Kidney (tissue), 14 donors: ENCODE measurements around the gene ADGRV1. TPM values are rescaled to one million over a fixed set of nuclear protein-coding genes. Genes with fewer than 3 reads are reported as not detected.
A peak's percentile ranks its signal among the peaks of the same experiment; 100 is the strongest.

ENCODE experiments used
- DNase-seq, 5 donors: peaks; one replicate each; pipeline ENCODE4 v3.0.0-alpha.2; 2013 to 2020
- FAIRE-seq: peaks from 2 replicates; lab custom pipeline; 2012; peaks lifted over from hg19 to GRCh38; lab: Jason Lieb, UNC
- H3K27ac ChIP-seq, 2 donors: one replicate each; pipeline ENCODE4 v1.7.0; 2013; ENCODE audit warnings: low read depth in 2 of 2, low read length in 2 of 2, inconsistent platforms in 1 of 2
- H3K27me3 ChIP-seq: one replicate; pipeline ENCODE4 v1.7.1; 2013; ENCODE audit warnings: low read length, inconsistent platforms; ENCODE audit not compliant: control insufficient read depth, insufficient read depth
- H3K36me3 ChIP-seq, 3 donors: one replicate each; pipeline versions ENCODE4 v1.7.0 to v1.7.1; 2013; ENCODE audit warnings: low read length in 3 of 3, control low read depth in 1 of 3, inconsistent platforms in 1 of 3; ENCODE audit not compliant: insufficient read depth in 3 of 3, control insufficient read depth in 2 of 3
- H3K4me1 ChIP-seq, 3 donors: one replicate each; pipeline versions ENCODE4 v1.7.0 to v1.7.1; 2013; ENCODE audit warnings: low read length in 3 of 3, inconsistent platforms in 1 of 3, low read depth in 1 of 3; ENCODE audit not compliant: control insufficient read depth in 2 of 3, insufficient read depth in 2 of 3
- H3K4me3 ChIP-seq, 3 donors: one replicate each; pipeline versions ENCODE4 v1.7.0 to v1.8.1; 2013; ENCODE audit warnings: low read length in 3 of 3, control low read depth in 1 of 3, inconsistent platforms in 1 of 3
- H3K9ac ChIP-seq, 3 donors: one replicate each; pipeline versions ENCODE4 v1.7.0 to v1.7.1; 2013; ENCODE audit warnings: low read length in 3 of 3, control low read depth in 1 of 3, inconsistent platforms in 1 of 3
- H3K9me3 ChIP-seq, 3 donors: one replicate each; pipeline versions ENCODE4 v1.7.0 to v1.7.1; 2013; ENCODE audit warnings: low read length in 3 of 3, control low read depth in 1 of 3, inconsistent platforms in 1 of 3; ENCODE audit not compliant: control insufficient read depth in 2 of 3, insufficient read depth in 1 of 3
- intact Hi-C: fragments of 100-400 bp; cut with DNase I; formaldehyde crosslinking; loops from one replicate; pipeline ENCODE4 v1.11.1; 2022
- polyA plus RNA-seq: library from polyadenylated mRNA; stranded (reverse); fragments of 350-450 nt; fragmentation: Illumina TruSeq; extraction: RNeasy Lipid Tissue Mini Kit (QIAGEN cat#74804); gene quantifications from one replicate; pipeline ENCODE4 v1.2.3, GENCODE V29; 2014; ENCODE audit warnings: low read depth, low replicate concordance; ENCODE audit not compliant: insufficient read depth
- total RNA-seq: library from RNA; stranded (reverse); fragmentation: NEBNext Ultra II Directional; extraction: Animal tissue kit (Norgen Biotek cat#: 25700); gene quantifications from one replicate; pipeline ENCODE4 v1.2.1, GENCODE V29; 2021
- TF ChIP-seq, protein P1 (sequence below): IDR thresholded peaks from 3 replicates; pipeline ENCODE4 v1.5.1; 2012; ENCODE audit warnings: mild to moderate bottlenecking, moderate library complexity, borderline replicate concordance; ENCODE audit not compliant: insufficient read depth; ENCODE audit errors: extremely low read depth
- donor health status: control.
- donor health status: control.
- donor health status: control.
- donor health status: control.
- donor health status: control.
- donor health status: DM: yes; HTN: yes; CAD: no.
- donor health status: Normal renal cell carcinoma (clear cell type).

The ADGRV1 gene
- total and polyA plus RNA-seq, 2 donors from 2014 or later, result 7.0 to 7.3 TPM

DNA sequence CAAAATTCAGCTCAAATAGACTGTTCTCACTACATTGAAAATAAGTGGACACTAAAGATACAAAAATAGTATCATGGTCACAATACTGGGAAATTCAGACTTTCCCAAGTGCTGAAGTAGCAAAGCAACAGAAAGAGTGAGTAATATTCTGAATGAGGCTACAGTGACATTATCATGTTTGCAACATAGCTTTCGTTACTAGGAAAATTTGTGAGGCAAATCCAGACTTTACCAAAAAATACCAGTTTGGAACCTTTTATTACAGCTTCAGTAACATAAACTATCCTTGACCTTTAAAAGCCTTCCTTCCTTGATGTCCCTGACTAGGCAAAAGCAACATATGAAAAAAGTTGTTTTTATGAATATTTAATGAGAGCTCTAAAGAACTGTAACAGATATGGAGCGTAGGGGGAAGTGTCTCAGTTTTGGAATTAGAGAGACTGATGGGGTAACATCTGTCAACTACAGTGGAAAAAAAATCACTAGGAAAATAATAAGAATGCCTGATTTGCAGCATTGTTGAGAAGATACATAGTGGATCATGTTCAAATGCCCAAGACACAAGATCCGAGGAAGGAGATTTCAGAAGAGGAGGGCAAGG, 312.9 kb downstream of the ADGRV1 start:
- intact Hi-C loops, result no loop called here
- Histone ChIP-seq H3K27ac (no peak overlapping the region), H3K4me3 (no peak overlapping the region), H3K9ac (no peak overlapping the region), H3K27me3 (no peaks in the 10 kb centered on the region), H3K36me3 (no peaks in the 10 kb centered on the region), H3K4me1 (peaks cover 0 to 21% (median 10%) of the 10 kb centered on the region in 3 donors), H3K9me3 (no peaks in the 10 kb centered on the region)
- TF ChIP-seq, protein P1, sequence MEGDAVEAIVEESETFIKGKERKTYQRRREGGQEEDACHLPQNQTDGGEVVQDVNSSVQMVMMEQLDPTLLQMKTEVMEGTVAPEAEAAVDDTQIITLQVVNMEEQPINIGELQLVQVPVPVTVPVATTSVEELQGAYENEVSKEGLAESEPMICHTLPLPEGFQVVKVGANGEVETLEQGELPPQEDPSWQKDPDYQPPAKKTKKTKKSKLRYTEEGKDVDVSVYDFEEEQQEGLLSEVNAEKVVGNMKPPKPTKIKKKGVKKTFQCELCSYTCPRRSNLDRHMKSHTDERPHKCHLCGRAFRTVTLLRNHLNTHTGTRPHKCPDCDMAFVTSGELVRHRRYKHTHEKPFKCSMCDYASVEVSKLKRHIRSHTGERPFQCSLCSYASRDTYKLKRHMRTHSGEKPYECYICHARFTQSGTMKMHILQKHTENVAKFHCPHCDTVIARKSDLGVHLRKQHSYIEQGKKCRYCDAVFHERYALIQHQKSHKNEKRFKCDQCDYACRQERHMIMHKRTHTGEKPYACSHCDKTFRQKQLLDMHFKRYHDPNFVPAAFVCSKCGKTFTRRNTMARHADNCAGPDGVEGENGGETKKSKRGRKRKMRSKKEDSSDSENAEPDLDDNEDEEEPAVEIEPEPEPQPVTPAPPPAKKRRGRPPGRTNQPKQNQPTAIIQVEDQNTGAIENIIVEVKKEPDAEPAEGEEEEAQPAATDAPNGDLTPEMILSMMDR, result no peak
- FAIRE-seq, result peak; percentile 8
- no peak for DNase-seq

DNA sequence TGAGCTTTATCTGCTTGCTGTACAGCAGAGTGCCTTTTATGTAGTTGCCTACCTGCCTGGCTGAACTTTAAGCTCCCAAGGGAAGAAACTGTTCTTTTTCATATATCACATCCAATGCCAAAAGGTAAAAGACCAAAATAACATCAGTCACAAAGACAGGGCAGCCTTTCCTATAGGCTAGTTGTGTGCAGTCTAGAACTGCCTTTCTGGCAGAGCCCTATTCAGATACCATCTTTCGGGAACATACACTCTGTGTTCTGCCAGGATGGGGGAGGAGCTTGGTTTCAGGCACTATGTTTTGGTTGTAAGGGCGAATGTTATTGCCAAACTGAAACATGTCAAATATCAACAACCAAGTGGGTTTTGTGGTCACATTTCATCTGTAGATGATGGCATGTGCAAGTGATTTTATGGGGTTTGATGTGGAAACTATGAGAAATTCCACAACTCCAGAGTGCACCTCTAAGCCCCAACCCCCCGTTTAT, 314.5 kb downstream of the ADGRV1 start:
- Histone ChIP-seq H3K9me3 (no peaks in the 10 kb centered on the region), H3K9ac (no peak overlapping the region), H3K27ac (no peak overlapping the region), H3K4me3 (no peak overlapping the region), H3K27me3 (no peaks in the 10 kb centered on the region), H3K4me1 (peaks cover 0 to 26% (median 10%) of the 10 kb centered on the region in 3 donors), H3K36me3 (no peaks in the 10 kb centered on the region)
- intact Hi-C loops, result no loop called here
- TF ChIP-seq, protein P1, result no peak
- DNase-seq (no peak), FAIRE-seq (no peak)

DNA sequence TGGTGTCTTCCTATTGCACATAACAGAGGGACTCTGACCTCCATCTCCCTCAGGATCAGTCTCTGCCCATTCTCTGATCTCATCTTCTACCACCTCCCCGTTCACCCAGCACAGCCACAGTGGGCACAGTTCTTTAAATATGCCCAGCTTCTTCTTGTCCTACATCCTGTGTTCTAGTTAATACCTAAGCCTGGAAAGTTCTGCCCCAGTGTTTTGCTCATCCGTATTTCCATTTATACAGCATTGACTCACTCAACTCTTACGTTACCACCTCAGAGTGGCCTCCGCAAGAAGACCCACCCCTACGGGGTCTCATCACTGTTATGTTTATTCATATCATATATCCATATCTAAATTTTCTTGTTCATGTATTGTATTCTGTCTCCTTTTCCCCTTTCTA, 315.5 kb downstream of the ADGRV1 start:
- intact Hi-C loops, result no loop called here
- H3K27ac ChIP-seq, result peak overlapping the region in 1 of 2 donors; percentile 52
- H3K9ac ChIP-seq, result no peak overlapping the region
- H3K4me1 ChIP-seq, result peaks cover 0 to 34% (median 14%) of the 10 kb centered on the region in 3 donors
- DNase-seq, result no peak
- no peak overlapping the region for H3K4me3 ChIP-seq
- no peaks in the 10 kb centered on the region for H3K27me3 ChIP-seq
- no peaks in the 10 kb centered on the region for H3K36me3 ChIP-seq
- FAIRE-seq, result no peak
- TF ChIP-seq, protein P1, result no peak
- no peaks in the 10 kb centered on the region for H3K9me3 ChIP-seq

GRCh38 chr5:90875456-90875855, 316.9 kb downstream of the ADGRV1 start:
- intact Hi-C loops, result no loop called here
- no peak overlapping the region for H3K4me3 ChIP-seq
- no peaks in the 10 kb centered on the region for H3K9me3 ChIP-seq
- FAIRE-seq, result peak; percentile 64
- TF ChIP-seq, protein P1, result no peak
- no peaks in the 10 kb centered on the region for H3K36me3 ChIP-seq
- H3K4me1 ChIP-seq, result peaks cover 0 to 35% (median 15%) of the 10 kb centered on the region in 3 donors
- no peak for DNase-seq
- H3K9ac ChIP-seq, result no peak overlapping the region
- no peaks in the 10 kb centered on the region for H3K27me3 ChIP-seq
- H3K27ac ChIP-seq, result peak overlapping the region; percentile 10 to 83
